IPS DF 6.9 (cell line): ENCODE measurements around the gene TNFRSF19.

Experiments used
- DNase-seq: peaks from one replicate; pipeline ENCODE4 v3.0.0-alpha.2; 2013; ENCODE audit warnings: low read depth, low spot score
- H3K27ac ChIP-seq: one replicate; pipeline ENCODE4 v1.5.1; 2013; ENCODE audit warnings: low read length, control low read depth
- H3K27me3 ChIP-seq: 2 replicates; pipeline ENCODE4 v1.6.1; 2013; ENCODE audit warnings: mild to moderate bottlenecking, low read length; ENCODE audit not compliant: control insufficient read depth, insufficient read depth
- H3K36me3 ChIP-seq: 2 replicates; pipeline ENCODE4 v1.6.1; 2013; ENCODE audit warnings: low read length; ENCODE audit not compliant: control insufficient read depth, insufficient read depth
- H3K4me1 ChIP-seq: 2 replicates; pipeline ENCODE4 v1.6.1; 2013; ENCODE audit warnings: low read length; ENCODE audit not compliant: control insufficient read depth, insufficient read depth
- H3K4me3 ChIP-seq: 2 replicates; pipeline ENCODE4 v1.5.1; 2013; ENCODE audit warnings: mild to moderate bottlenecking, low read length
- H3K9me3 ChIP-seq: 2 replicates; pipeline ENCODE4 v1.6.1; 2013; ENCODE audit warnings: low read length, inconsistent platforms; ENCODE audit not compliant: control insufficient read depth, insufficient read depth
- WGBS: extraction: QIAGEN DNeasy Blood & Tissue Kit; methylation state at CpG from one replicate; pipeline ENCODE4 v1.1.7; 2013; ENCODE audit warnings: mixed read lengths, missing lambda C conversion rate; ENCODE audit not compliant: insufficient read length, insufficient coverage; 5-methylcytosine and 5-hydroxymethylcytosine counted together

Gene TNFRSF19

GRCh38 chr13:23634897-23635296, 64.7 kb downstream of the TNFRSF19 start:
- no peak for DNase-seq
- Histone ChIP-seq H3K27ac (no peak overlapping the region), H3K4me1 (peaks cover 7% of the 10 kb centered on the region; the same call in 1 of the 2 replicates), H3K9me3 (no peaks in the 10 kb centered on the region), H3K27me3 (no peaks in the 10 kb centered on the region), H3K4me3 (no peak overlapping the region), H3K36me3 (no peaks in the 10 kb centered on the region)
- no CpG with 5 or more reads among the region's 5 CpGs for WGBS

- no CpG with 5 or more reads among the region's 6 CpGs for WGBS
- Histone ChIP-seq H3K9me3 (no peaks in the 10 kb centered on the region), H3K27ac (no peak overlapping the region), H3K4me1 (peaks cover 5% of the 10 kb centered on the region; the same call in 1 of the 2 replicates), H3K27me3 (no peaks in the 10 kb centered on the region), H3K4me3 (no peak overlapping the region), H3K36me3 (no peaks in the 10 kb centered on the region)
- DNase-seq, result no peak
These were observed 66.1 kb downstream of the TNFRSF19 start for GRCh38 chr13:23636360-23636759.

GRCh38 chr13:23637829-23638228, 67.6 kb downstream of the TNFRSF19 start:
- no peak overlapping the region for H3K4me3 ChIP-seq
- no peaks in the 10 kb centered on the region for H3K9me3 ChIP-seq
- no CpG with 5 or more reads among the region's 9 CpGs for WGBS
- DNase-seq, result no peak
- H3K27me3 ChIP-seq, result no peaks in the 10 kb centered on the region
- H3K4me1 ChIP-seq, result peaks cover 3% of the 10 kb centered on the region; the same call in 1 of the 2 replicates
- no peaks in the 10 kb centered on the region for H3K36me3 ChIP-seq
- H3K27ac ChIP-seq, result no peak overlapping the region

- Histone ChIP-seq H3K9me3 (no peaks in the 10 kb centered on the region), H3K36me3 (no peaks in the 10 kb centered on the region), H3K27me3 (no peaks in the 10 kb centered on the region), H3K4me3 (no peak overlapping the region), H3K4me1 (peaks cover 3% of the 10 kb centered on the region; the same call in 1 of the 2 replicates), H3K27ac (no peak overlapping the region)
- DNase-seq, result no peak
- no CpG with 5 or more reads among the region's 6 CpGs for WGBS
These were observed 69.5 kb downstream of the TNFRSF19 start for GRCh38 chr13:23639674-23640073.

GRCh38 chr13:23642110-23642509, 71.9 kb downstream of the TNFRSF19 start:
- Histone ChIP-seq H3K4me1 (peaks cover 1% of the 10 kb centered on the region; the same call in 1 of the 2 replicates), H3K27me3 (no peaks in the 10 kb centered on the region), H3K36me3 (no peaks in the 10 kb centered on the region), H3K9me3 (no peaks in the 10 kb centered on the region), H3K27ac (no peak overlapping the region), H3K4me3 (no peak overlapping the region)
- WGBS, result no CpG with 5 or more reads among the region's 4 CpGs
- DNase-seq, result no peak

GRCh38 chr13:23643338-23644125, 73.3 kb downstream of the TNFRSF19 start:
- H3K4me1 ChIP-seq, result no peaks in the 10 kb centered on the region
- H3K9me3 ChIP-seq, result no peaks in the 10 kb centered on the region
- no peak for DNase-seq
- H3K4me3 ChIP-seq, result no peak overlapping the region
- no peaks in the 10 kb centered on the region for H3K36me3 ChIP-seq
- no peaks in the 10 kb centered on the region for H3K27me3 ChIP-seq
- WGBS, result no CpG with 5 or more reads among the region's 4 CpGs
- no peak overlapping the region for H3K27ac ChIP-seq

GRCh38 chr13:23644126-23644419, 73.9 kb downstream of the TNFRSF19 start:
- no peaks in the 10 kb centered on the region for H3K4me1 ChIP-seq
- H3K27ac ChIP-seq, result no peak overlapping the region
- no peak for DNase-seq
- H3K36me3 ChIP-seq, result no peaks in the 10 kb centered on the region
- no peaks in the 10 kb centered on the region for H3K27me3 ChIP-seq
- no CpG with 5 or more reads among the region's 2 CpGs for WGBS
- no peak overlapping the region for H3K4me3 ChIP-seq
- no peaks in the 10 kb centered on the region for H3K9me3 ChIP-seq

- WGBS, result no CpG with 5 or more reads among the region's 5 CpGs
- Histone ChIP-seq H3K4me3 (no peak overlapping the region), H3K27ac (no peak overlapping the region), H3K36me3 (no peaks in the 10 kb centered on the region), H3K9me3 (no peaks in the 10 kb centered on the region), H3K4me1 (no peaks in the 10 kb centered on the region), H3K27me3 (no peaks in the 10 kb centered on the region)
- no peak for DNase-seq
These were observed 74.4 kb downstream of the TNFRSF19 start for GRCh38 chr13:23644527-23645138.

- no peaks in the 10 kb centered on the region for H3K4me1 ChIP-seq
- no peaks in the 10 kb centered on the region for H3K27me3 ChIP-seq
- no peak for DNase-seq
- no peak overlapping the region for H3K27ac ChIP-seq
- no peaks in the 10 kb centered on the region for H3K9me3 ChIP-seq
- no peaks in the 10 kb centered on the region for H3K36me3 ChIP-seq
- WGBS, result no CpG with 5 or more reads among the region's 5 CpGs
- H3K4me3 ChIP-seq, result no peak overlapping the region
These were observed 75.6 kb downstream of the TNFRSF19 start for GRCh38 chr13:23645851-23646250.

- no peaks in the 10 kb centered on the region for H3K9me3 ChIP-seq
- no CpG with 5 or more reads among the region's 1 CpG for WGBS
- no peaks in the 10 kb centered on the region for H3K36me3 ChIP-seq
- no peaks in the 10 kb centered on the region for H3K27me3 ChIP-seq
- no peak overlapping the region for H3K4me3 ChIP-seq
- no peak for DNase-seq
- H3K27ac ChIP-seq, result no peak overlapping the region
- H3K4me1 ChIP-seq, result peaks cover 4% of the 10 kb centered on the region
These were observed 81.2 kb downstream of the TNFRSF19 start for GRCh38 chr13:23651439-23651838.

- Histone ChIP-seq H3K27ac (no peak overlapping the region), H3K4me3 (no peak overlapping the region), H3K27me3 (no peaks in the 10 kb centered on the region), H3K4me1 (peaks cover 4% of the 10 kb centered on the region), H3K36me3 (no peaks in the 10 kb centered on the region), H3K9me3 (no peaks in the 10 kb centered on the region)
- WGBS, result no CpG with 5 or more reads among the region's 2 CpGs
- DNase-seq, result no peak
These were observed 81.7 kb downstream of the TNFRSF19 start for GRCh38 chr13:23651887-23652286.
